Prostate gland (tissue), 2 donors: ENCODE results near the gene KIAA1614. TPM values are rescaled to one million over a fixed set of nuclear protein-coding genes. Genes with fewer than 3 reads are reported as not detected.

Experiments
- DNase-seq: peaks from one replicate; pipeline ENCODE4 v3.0.0-alpha.2; 2019; ENCODE audit warnings: low spot score
- H3K27ac ChIP-seq, 2 donors: fragments of 200-600 bp; sonication (generic); 2 replicates each; pipeline ENCODE4 v1.5.1; 2017 to 2019
- H3K27me3 ChIP-seq: fragments of 200-600 bp; sonication (generic); replicated peaks from 2 replicates; pipeline ENCODE4 v1.5.1; 2019; ENCODE audit not compliant: insufficient read depth
- H3K36me3 ChIP-seq, 2 donors: fragments of 200-600 bp; sonication (generic); 1 replicate in 1 of 2; 2 replicates in 1 of 2; pipeline versions ENCODE4 v1.5.1 to v1.8.1; 2017 to 2019
- H3K4me1 ChIP-seq: fragments of 200-600 bp; sonication (generic); replicated peaks from 2 replicates; pipeline ENCODE4 v1.5.1; 2019
- H3K4me3 ChIP-seq, 2 donors: fragments of 200-600 bp; sonication (generic); 2 replicates each; pipeline ENCODE4 v1.5.1; 2017 to 2019
- H3K9me3 ChIP-seq: fragments of 200-600 bp; sonication (generic); 2 replicates; pipeline ENCODE4 v1.5.1; 2017
- CTCF ChIP-seq, 4 experiments: fragments of 200-600 bp in 2 of 4; fragments of 450-650 bp in 2 of 4; sonication (generic) in 2 of 4; IDR thresholded peaks; 1 replicate in 3 of 4; 2 replicates in 1 of 4; pipeline ENCODE4 v1.5.1; 2016 to 2019; ENCODE audit warnings: antibody characterized with exemption in 4 of 4, mild to moderate bottlenecking in 2 of 4, moderate library complexity in 2 of 4
- POLR2A ChIP-seq: fragments of 450-650 bp; IDR thresholded peaks from one replicate; pipeline ENCODE4 v1.6.1; 2016; ENCODE audit warnings: antibody characterized with exemption, mild to moderate bottlenecking
- POLR2AphosphoS5 ChIP-seq: sonication (generic); formaldehyde crosslinking; IDR thresholded peaks from one replicate; pipeline ENCODE4 v1.6.1; 2017; ENCODE audit warnings: antibody characterized with exemption
- WGBS: methylation state at CpG from one replicate; pipeline ENCODE4 v1.1.5; 2018; 5-methylcytosine and 5-hydroxymethylcytosine counted together
- intact Hi-C: fragments of 100-400 bp; cut with DNase I; formaldehyde crosslinking; loops from one replicate; pipeline ENCODE4 v1.14.2; 2022
- total RNA-seq, 2 donors: library from RNA; depleted of rRNA; stranded (reverse); fragments of >200 nt; gene quantifications; one replicate each; pipeline ENCODE4 v1.1.0, GENCODE V29; 2016

KIAA1614 gene
- total RNA-seq, 2 donors from 2014 or later, result 3.7 to 6.4 TPM

- WGBS, result 78% methylated on average over 8 of the region's 8 CpGs
- no peaks in the 10 kb centered on the region for H3K36me3 ChIP-seq
Measured at GRCh38 chr1:180969434-180969833, 56.7 kb downstream of the KIAA1614 start.

GRCh38 chr1:180970333-180971079 lies 57.8 kb downstream of the KIAA1614 start:
- Histone ChIP-seq H3K36me3 (no peaks in the 10 kb centered on the region), H3K4me1 (no peaks in the 10 kb centered on the region), H3K27ac (no peak overlapping the region), H3K27me3 (no peaks in the 10 kb centered on the region), H3K9me3 (no peaks in the 10 kb centered on the region), H3K4me3 (no peak overlapping the region)
- no peak for TF ChIP-seq CTCF (IDR thresholded peaks at IDR 0.05)
- no peak for DNase-seq
- WGBS, result 90% methylated on average over 15 of the region's 15 CpGs
- intact Hi-C loops, result no loop called here

More at GRCh38 chr1:180969434-180969833, 56.7 kb downstream of the KIAA1614 start:
- H3K4me3 ChIP-seq, result no peak overlapping the region
- no peak for DNase-seq
- intact Hi-C loops, result no loop called here
- no peak for TF ChIP-seq POLR2AphosphoS5
- no peak for TF ChIP-seq CTCF (IDR thresholded peaks at IDR 0.05)
- TF ChIP-seq POLR2A, result no peak
- H3K9me3 ChIP-seq, result no peaks in the 10 kb centered on the region
- no peak overlapping the region for H3K27ac ChIP-seq
- no peaks in the 10 kb centered on the region for H3K4me1 ChIP-seq
- no peaks in the 10 kb centered on the region for H3K27me3 ChIP-seq

GRCh38 chr1:180971273-180971997 lies 58.7 kb downstream of the KIAA1614 start:
- intact Hi-C loops, result no loop called here
- no peak overlapping the region for H3K4me3 ChIP-seq
- DNase-seq, result no peak
- TF ChIP-seq CTCF (IDR thresholded peaks at IDR 0.05) (no peak), POLR2AphosphoS5 (no peak), POLR2A (no peak)
- WGBS, result 88% methylated on average over 8 of the region's 8 CpGs
- no peaks in the 10 kb centered on the region for H3K27me3 ChIP-seq
- no peaks in the 10 kb centered on the region for H3K9me3 ChIP-seq
- H3K27ac ChIP-seq, result no peak overlapping the region
- H3K36me3 ChIP-seq, result no peaks in the 10 kb centered on the region
- no peaks in the 10 kb centered on the region for H3K4me1 ChIP-seq

GRCh38 chr1:180973369-180973768 lies 60.7 kb downstream of the KIAA1614 start:
- TF ChIP-seq POLR2A (no peak), CTCF (IDR thresholded peaks at IDR 0.05) (no peak), POLR2AphosphoS5 (no peak)
- 36% methylated on average over 4 of the region's 4 CpGs for WGBS
- intact Hi-C loops, result no loop called here
- H3K9me3 ChIP-seq, result no peaks in the 10 kb centered on the region
- DNase-seq, result no peak
- H3K27me3 ChIP-seq, result no peaks in the 10 kb centered on the region
- H3K36me3 ChIP-seq, result peaks cover 0 to 3% of the 10 kb centered on the region in 2 donors
- H3K27ac ChIP-seq, result no peak overlapping the region
- H3K4me3 ChIP-seq, result no peak overlapping the region
- no peaks in the 10 kb centered on the region for H3K4me1 ChIP-seq

- Histone ChIP-seq H3K4me3 (no peak overlapping the region), H3K27me3 (no peaks in the 10 kb centered on the region), H3K27ac (no peak overlapping the region), H3K36me3 (peaks cover 0 to 3% of the 10 kb centered on the region in 2 donors), H3K4me1 (no peaks in the 10 kb centered on the region), H3K9me3 (no peaks in the 10 kb centered on the region)
- intact Hi-C loops, result no loop called here
- TF ChIP-seq CTCF (IDR thresholded peaks at IDR 0.05), result no peak
- TF ChIP-seq POLR2AphosphoS5, result no peak
- no peak for TF ChIP-seq POLR2A
- 40% methylated on average over 4 of the region's 4 CpGs for WGBS
- DNase-seq, result no peak
Measured at GRCh38 chr1:180974236-180974635, 61.5 kb downstream of the KIAA1614 start.
